Choroid plexus epithelial cell (primary cell): ENCODE results near the gene P2RX1.

Source experiments
- DNase-seq: peaks from one replicate; pipeline ENCODE4 v3.0.0-alpha.2; 2010; ENCODE audit warnings: low read depth
- H3K4me3 ChIP-seq: 2 replicates; pipeline ENCODE4 v1.5.1; 2011; ENCODE audit warnings: low read depth, mild to moderate bottlenecking, control low read depth, low read length, moderate library complexity
- CTCF ChIP-seq: conservative IDR thresholded peaks from 2 replicates; pipeline ENCODE4 v1.5.1; 2011; ENCODE audit warnings: low read depth, mild to moderate bottlenecking, control low read depth, inconsistent platforms, low read length, moderate library complexity

Gene P2RX1

GRCh38 chr17:3892095-3892998 is 23.9 kb downstream of the P2RX1 start:
- DNase-seq = peak; percentile 51
- peak overlapping the region; percentile 61 for H3K4me3 ChIP-seq
- TF ChIP-seq CTCF = no peak

- peak overlapping the region; percentile 61 for H3K4me3 ChIP-seq
- no peak for DNase-seq
- no peak for TF ChIP-seq CTCF
Observed at GRCh38 chr17:3891626-3892094, 24.6 kb downstream of the P2RX1 start.

- no peak overlapping the region for H3K4me3 ChIP-seq
- DNase-seq = no peak
- TF ChIP-seq CTCF = no peak
Observed at GRCh38 chr17:3890878-3891219, 25.4 kb downstream of the P2RX1 start.

- peak; percentile 79 for DNase-seq
- TF ChIP-seq CTCF = no peak
- H3K4me3 ChIP-seq = no peak overlapping the region
Observed at GRCh38 chr17:3890082-3890877, 26.0 kb downstream of the P2RX1 start.

- DNase-seq = no peak
- no peak overlapping the region for H3K4me3 ChIP-seq
- TF ChIP-seq CTCF = no peak
Observed at GRCh38 chr17:3889325-3890012, 26.8 kb downstream of the P2RX1 start.

- no peak overlapping the region for H3K4me3 ChIP-seq
- peak; percentile 90 for DNase-seq
- no peak for TF ChIP-seq CTCF
Observed at GRCh38 chr17:3888343-3889171, 27.7 kb downstream of the P2RX1 start.
